Suppressor macrophage treated with lipopolysaccharide for 1 hour (primary cell): ENCODE data around the gene EDRF1.

ENCODE experiments used
- DNase-seq, 3 donors: peaks; one replicate each; pipeline ENCODE4 v3.0.0-alpha.2; 2020 to 2022

Gene EDRF1

GRCh38 chr10:125788156-125789034 lies 68.9 kb downstream of the EDRF1 start:
- DNase-seq: no peak

DNA sequence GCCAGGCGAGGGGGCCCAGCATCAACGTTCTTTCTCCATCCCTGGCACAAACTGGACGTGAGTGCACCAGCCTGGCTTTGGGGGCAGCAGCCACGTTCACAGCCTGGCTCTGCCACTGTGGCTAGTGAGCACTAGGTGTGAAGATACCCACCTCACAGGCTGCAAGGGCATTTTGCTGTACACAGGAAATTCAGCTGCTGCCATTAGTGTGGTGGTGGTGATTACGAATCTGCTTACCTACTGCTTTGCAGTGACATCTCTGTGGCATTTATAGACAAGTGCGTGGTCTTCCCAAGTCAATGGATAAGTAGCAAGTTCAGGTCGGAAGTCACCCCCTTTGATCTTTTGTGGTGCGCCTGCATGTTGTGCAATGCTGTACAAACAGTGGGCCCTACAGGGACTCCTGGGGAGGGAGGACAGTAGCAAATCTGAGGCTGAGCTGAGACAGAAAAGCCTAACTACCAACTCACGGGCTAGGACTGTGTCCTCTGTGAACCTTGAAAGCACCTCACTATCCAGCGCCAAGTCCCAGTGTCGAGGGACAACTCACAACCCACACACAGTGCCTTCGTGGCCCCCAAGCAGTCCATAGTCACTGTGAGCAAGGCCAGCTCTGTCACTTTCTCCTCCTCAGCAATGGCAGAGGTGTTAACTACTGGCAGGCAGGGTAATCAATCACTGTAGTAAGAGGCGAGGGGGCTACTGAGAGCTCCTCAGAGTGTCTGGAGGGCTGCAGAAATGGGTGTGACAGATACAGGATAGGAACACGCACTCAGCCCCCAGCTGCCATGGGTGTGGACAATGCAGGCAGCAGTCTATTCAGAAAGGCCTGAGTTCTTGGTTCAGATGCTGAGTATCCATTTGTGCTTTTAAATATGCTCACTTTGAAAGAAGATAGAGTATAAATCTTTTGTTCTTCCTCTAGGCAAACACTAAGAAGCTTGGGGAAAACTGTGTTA lies 73.1 kb downstream of the EDRF1 start:
- no peak for DNase-seq

- DNase-seq: no peak
These were observed 75.6 kb downstream of the EDRF1 start for GRCh38 chr10:125795128-125795527.

- no peak for DNase-seq
These were observed 76.2 kb downstream of the EDRF1 start for GRCh38 chr10:125795637-125796190.

DNA sequence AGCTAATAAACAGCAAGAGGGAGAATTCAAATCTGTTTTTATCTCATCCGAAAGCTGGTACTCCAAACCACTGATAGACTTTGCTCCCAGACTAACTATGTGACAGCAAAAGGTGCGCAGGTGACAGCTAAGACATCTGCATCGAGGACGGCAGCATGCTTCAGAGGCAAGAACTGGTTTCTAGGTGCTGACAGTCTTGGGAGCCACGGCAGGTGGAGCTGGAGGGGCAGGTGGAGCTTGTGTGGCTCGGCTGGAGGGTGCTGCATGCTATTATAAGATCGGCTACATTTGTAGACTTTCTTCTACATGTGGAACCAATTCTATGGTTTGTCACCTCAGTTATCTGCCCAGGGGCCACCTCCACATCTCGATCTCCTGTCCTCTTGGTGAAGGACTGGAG lies 77.9 kb downstream of the EDRF1 start:
- no peak for DNase-seq

GRCh38 chr10:125797994-125798662 lies 78.6 kb downstream of the EDRF1 start:
- DNase-seq: no peak

GRCh38 chr10:125799451-125800182 lies 80.1 kb downstream of the EDRF1 start:
- DNase-seq: no peak

DNA sequence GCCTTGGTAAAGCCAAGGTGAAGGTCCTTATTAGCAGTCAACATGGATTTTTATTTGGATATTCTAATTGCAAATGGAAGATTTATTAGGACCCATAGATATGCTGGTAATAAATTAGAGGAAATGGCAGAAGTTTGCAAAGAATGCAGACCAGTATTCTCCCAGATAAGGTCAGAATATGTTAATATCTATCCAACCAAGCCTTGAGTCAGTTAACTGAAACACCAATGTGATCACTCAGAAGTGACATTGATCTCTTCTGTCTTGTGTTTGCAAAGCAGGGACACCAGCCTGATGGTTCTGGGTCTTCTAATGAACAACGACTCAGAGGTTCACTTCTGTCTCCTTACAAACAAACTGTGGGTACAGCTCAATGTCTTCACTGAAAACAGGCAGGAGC lies 82.1 kb downstream of the EDRF1 start:
- DNase-seq: no peak

DNA sequence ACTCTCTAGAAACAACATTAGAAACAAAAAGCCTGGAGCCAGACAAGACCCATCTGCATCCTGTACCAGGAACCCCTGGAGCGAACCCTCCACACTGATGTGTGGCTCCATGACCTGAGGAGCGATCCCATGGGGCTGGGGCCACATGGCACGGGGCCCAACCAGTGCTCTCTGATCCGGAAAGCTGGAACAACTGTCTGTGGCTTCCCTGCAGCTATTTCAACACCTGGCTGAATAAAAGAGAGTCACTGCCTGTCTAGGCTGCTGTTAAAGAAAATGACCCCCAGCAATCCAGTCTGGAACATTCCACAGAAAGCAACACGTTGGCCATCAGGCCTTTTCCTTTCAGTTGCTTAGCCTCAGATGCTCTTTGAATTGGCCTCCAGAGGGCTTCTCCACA lies 82.6 kb downstream of the EDRF1 start:
- DNase-seq: no peak

GRCh38 chr10:125802739-125803138 lies 83.2 kb downstream of the EDRF1 start:
- DNase-seq: no peak

DNA sequence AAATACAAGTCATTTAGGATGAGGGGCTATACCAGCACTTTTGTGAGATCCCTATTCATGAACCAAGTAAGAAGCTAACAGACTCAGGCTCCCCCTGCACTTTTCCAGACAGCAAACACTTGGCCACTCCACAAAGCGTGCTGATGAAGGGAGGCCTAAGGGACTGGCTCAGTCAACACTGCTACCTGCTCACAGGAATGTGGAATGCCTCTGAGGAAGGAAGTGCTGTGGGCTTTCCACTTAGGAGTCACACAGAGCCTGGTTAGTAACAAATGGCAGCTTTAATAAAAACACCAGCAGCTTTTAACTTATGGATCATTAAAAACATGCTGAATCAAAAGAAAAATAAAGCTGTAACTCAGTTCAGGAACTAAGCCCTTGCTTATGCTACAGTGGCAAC lies 88.5 kb downstream of the EDRF1 start:
- DNase-seq: no peak

DNA sequence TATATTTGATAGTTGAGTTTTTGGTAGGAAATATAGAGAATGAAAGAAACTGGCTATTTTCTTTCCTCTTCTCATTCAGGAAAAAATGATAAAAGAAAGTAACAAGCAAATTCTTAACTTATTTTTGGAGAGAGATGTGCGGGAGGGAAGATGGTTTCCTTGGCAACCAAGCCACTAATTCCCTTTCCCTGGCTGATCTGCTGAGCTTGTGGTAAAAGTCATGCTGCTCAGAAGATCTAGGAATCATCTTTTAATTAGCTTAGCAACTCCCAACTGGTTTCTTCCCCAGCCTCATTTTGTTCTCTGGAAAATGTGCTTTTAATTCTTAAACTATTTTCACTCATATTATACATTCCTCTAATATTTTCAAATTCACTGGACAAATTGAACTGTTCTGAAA lies 91.7 kb downstream of the EDRF1 start:
- DNase-seq: no peak

DNA sequence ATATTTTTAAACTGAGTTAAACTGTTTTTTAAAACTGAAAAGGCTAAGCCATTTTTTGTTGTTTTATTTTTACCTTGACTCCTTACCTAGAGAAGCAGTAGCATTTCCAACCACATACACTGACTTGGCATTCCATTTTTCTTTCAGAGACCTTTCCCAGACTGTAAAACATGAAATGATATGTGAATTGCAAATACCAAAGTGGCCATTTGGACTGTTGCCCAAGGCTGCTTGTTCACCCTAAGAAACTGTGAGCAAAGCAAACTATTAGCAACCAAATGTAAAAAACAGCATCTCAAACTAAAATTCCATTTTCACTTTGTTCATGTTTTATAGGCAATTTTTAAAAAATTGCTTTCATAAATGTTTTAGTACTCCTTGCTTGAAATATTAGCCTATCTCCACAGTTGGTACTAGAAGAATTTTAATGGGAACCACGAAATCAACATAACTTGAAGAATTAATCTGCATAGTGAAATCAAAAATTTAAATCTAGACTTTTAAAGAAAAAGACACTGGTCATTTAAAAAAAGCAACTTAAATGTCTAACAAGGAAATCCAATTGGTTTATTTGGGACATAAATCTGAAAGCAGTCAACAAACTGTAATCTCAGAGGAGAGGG lies 92.7 kb downstream of the EDRF1 start:
- no peak for DNase-seq
